LNCaP clone FGC (cell line): ENCODE data around the gene LRRTM2.

Experiments used
- DNase-seq: peaks from one replicate; pipeline ENCODE4 v3.0.0-alpha.2; 2011; ENCODE audit warnings: low read depth
- H3K4me3 ChIP-seq: 2 replicates; pipeline ENCODE4 v1.5.1; 2011; ENCODE audit warnings: mild to moderate bottlenecking, low read depth, low read length, control low read depth
- TF ChIP-seq, protein P1 (sequence below): IDR thresholded peaks from 2 replicates; pipeline ENCODE4 v1.5.1; 2012; ENCODE audit warnings: mild to moderate bottlenecking; ENCODE audit not compliant: control insufficient read depth, insufficient read depth; ENCODE audit errors: extremely low read depth

The LRRTM2 gene

GRCh38 chr5:138884094-138884493 is 9.0 kb upstream of the LRRTM2 start:
- H3K4me3 ChIP-seq, result no peak overlapping the region
- no peak for DNase-seq
- TF ChIP-seq, protein P1, sequence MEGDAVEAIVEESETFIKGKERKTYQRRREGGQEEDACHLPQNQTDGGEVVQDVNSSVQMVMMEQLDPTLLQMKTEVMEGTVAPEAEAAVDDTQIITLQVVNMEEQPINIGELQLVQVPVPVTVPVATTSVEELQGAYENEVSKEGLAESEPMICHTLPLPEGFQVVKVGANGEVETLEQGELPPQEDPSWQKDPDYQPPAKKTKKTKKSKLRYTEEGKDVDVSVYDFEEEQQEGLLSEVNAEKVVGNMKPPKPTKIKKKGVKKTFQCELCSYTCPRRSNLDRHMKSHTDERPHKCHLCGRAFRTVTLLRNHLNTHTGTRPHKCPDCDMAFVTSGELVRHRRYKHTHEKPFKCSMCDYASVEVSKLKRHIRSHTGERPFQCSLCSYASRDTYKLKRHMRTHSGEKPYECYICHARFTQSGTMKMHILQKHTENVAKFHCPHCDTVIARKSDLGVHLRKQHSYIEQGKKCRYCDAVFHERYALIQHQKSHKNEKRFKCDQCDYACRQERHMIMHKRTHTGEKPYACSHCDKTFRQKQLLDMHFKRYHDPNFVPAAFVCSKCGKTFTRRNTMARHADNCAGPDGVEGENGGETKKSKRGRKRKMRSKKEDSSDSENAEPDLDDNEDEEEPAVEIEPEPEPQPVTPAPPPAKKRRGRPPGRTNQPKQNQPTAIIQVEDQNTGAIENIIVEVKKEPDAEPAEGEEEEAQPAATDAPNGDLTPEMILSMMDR, result no peak

GRCh38 chr5:138883211-138883610 is 8.1 kb upstream of the LRRTM2 start:
- TF ChIP-seq, protein P1, result no peak
- no peak for DNase-seq
- H3K4me3 ChIP-seq, result no peak overlapping the region

DNA sequence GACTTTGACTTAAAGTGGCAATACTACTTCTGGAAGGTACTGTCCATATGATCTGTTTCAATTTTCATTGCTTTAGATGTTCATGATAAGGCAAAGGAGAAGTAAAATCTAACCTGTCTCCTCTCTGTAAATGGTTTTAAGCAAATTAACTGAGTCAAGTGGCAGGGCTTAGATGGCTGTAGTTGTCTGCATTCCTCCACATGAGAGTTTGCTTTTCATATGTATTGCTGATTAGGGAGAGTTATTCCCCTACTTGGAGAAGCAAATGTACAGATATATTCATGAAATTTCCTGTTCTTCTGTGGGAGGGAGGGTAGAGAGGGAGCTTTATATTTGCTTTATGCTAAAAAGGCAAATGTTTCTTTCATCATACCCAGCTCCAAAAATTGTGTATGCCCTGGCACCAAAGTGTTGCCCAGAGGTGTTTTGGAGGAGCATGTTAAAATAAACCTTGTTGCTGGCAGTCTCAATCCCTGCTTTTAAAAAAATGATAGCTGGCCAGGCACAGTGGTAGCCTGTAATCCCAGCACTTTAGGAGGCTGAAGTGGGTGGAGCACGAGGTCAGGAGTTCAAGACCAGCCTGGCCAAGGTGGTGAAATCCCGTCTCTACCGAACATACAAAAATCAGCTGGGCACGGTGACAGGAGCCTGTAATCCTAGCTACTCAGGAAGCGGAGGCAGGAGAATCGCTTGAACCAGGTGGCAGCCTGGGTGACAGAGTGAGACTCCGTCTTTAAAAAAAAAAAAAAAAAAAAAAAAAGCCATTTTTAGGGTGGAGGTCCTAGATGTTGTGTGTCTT is 3.5 kb upstream of the LRRTM2 start:
- DNase-seq, result no peak
- H3K4me3 ChIP-seq, result no peak overlapping the region
- TF ChIP-seq, protein P1, result no peak

GRCh38 chr5:138876811-138877210 is 1.7 kb upstream of the LRRTM2 start:
- DNase-seq, result no peak
- TF ChIP-seq, protein P1, result no peak
- H3K4me3 ChIP-seq, result no peak overlapping the region

DNA sequence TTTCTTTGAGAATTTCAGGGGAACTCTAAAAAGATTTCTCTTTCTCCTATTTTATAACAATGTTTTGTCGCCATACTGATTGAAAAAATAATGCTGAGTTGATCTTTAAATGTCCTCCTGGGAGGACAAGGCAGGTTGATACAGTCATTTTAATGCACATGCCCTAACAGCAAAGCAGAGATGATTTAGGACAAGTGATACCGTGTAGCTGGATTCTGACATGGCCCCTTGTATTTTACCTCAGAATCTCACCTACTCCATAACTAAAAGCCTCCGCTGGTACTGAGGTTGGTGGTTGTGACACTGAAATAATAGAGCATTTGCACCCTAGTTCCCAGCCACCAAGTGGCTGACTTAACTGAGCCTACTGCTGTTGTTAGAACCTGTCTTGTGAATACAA is 811 bp upstream of the LRRTM2 start:
- H3K4me3 ChIP-seq, result no peak overlapping the region
- DNase-seq, result no peak
- TF ChIP-seq, protein P1, result no peak

DNA sequence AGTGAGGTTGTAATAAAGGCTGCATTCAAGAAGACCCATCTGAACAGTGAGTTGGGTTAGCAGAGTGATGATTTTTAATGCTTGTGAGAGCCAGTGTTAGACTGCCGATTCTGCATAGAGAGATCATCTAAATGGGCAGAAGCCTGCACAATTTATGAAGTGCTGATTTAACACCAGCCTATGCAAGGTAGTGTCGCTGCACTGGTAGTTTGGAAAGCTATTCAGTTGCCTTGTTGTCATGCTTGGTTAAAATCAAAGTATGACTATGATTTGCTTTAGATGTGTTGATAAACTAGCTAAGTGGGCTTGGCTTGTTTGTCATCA is 379 bp upstream of the LRRTM2 start:
- H3K4me3 ChIP-seq, result no peak overlapping the region
- no peak for DNase-seq
- TF ChIP-seq, protein P1, result no peak

- TF ChIP-seq, protein P1, result no peak
- DNase-seq, result no peak
- no peak overlapping the region for H3K4me3 ChIP-seq
Measured at GRCh38 chr5:138874241-138874640, 894 bp downstream of the LRRTM2 start.
